Renal cortex interstitium (tissue), 11 donors: Measurements from ENCODE around the gene SDC4. TPM values are rescaled to one million over a fixed set of nuclear protein-coding genes. Genes with fewer than 3 reads are reported as not detected.
"Not testable (repeated sequence)": the region's sequence is repeated elsewhere in the genome, so short reads cannot be mapped to it uniquely, and the experiment has no call there.

ENCODE experiments used
- DNase-seq, 11 donors: peaks; one replicate each; pipeline ENCODE4 v3.0.0-alpha.2; 2013; ENCODE audit warnings: low read depth in 9 of 11, low spot score in 4 of 11; ENCODE audit errors: extremely low read depth in 1 of 11
- polyA plus RNA-seq, 3 donors: library from polyadenylated mRNA; unstranded; fragments of 120-200 nt; gene quantifications; one replicate each; pipeline ENCODE4 v1.2.1, GENCODE V29; 2013; ENCODE audit not compliant: insufficient read length in 3 of 3

The SDC4 gene
- polyA plus RNA-seq, 3 donors: 130 to 177 (median 159) TPM

- not testable (repeated sequence) for DNase-seq
Observed at GRCh38 chr20:45350795-45351194, 2.6 kb upstream of the SDC4 start.

GRCh38 chr20:45350217-45350616 lies 2.0 kb upstream of the SDC4 start:
- no peak for DNase-seq

GRCh38 chr20:45347297-45347935 lies 808 bp downstream of the SDC4 start:
- DNase-seq: no peak

- no peak for DNase-seq
Observed at GRCh38 chr20:45346851-45347250, 1.4 kb downstream of the SDC4 start.

- DNase-seq: no peak
Observed at GRCh38 chr20:45346291-45346718, 1.9 kb downstream of the SDC4 start.

- no peak for DNase-seq
Observed at GRCh38 chr20:45345104-45345936, 2.9 kb downstream of the SDC4 start.

- DNase-seq: no peak
Observed at GRCh38 chr20:45344168-45344860, 3.9 kb downstream of the SDC4 start.

- no peak for DNase-seq
Observed at GRCh38 chr20:45343532-45344167, 4.6 kb downstream of the SDC4 start.

- no peak for DNase-seq
Observed at GRCh38 chr20:45342855-45343531, 5.2 kb downstream of the SDC4 start.

GRCh38 chr20:45341939-45342854 lies 6.0 kb downstream of the SDC4 start:
- peak in 1 of 11 donors; percentile 72 for DNase-seq

- DNase-seq: no peak
Observed at GRCh38 chr20:45341579-45341938, 6.7 kb downstream of the SDC4 start.

GRCh38 chr20:45340951-45341350 lies 7.3 kb downstream of the SDC4 start:
- no peak for DNase-seq

GRCh38 chr20:45340236-45340847 lies 7.9 kb downstream of the SDC4 start:
- DNase-seq: no peak

GRCh38 chr20:45339799-45340198 lies 8.4 kb downstream of the SDC4 start:
- DNase-seq: no peak

- DNase-seq: no peak
Observed at GRCh38 chr20:45339084-45339483, 9.1 kb downstream of the SDC4 start.

GRCh38 chr20:45338121-45339030 lies 9.8 kb downstream of the SDC4 start:
- DNase-seq: no peak
